ENCODE data around the gene INSC. TPM values are rescaled to one million over a fixed set of nuclear protein-coding genes. Genes with fewer than 3 reads are reported as not detected.
"Not testable (repeated sequence)": the region's sequence is repeated elsewhere in the genome, so short reads cannot be mapped to it uniquely, and the experiment has no call there.

INSC gene, protein sequence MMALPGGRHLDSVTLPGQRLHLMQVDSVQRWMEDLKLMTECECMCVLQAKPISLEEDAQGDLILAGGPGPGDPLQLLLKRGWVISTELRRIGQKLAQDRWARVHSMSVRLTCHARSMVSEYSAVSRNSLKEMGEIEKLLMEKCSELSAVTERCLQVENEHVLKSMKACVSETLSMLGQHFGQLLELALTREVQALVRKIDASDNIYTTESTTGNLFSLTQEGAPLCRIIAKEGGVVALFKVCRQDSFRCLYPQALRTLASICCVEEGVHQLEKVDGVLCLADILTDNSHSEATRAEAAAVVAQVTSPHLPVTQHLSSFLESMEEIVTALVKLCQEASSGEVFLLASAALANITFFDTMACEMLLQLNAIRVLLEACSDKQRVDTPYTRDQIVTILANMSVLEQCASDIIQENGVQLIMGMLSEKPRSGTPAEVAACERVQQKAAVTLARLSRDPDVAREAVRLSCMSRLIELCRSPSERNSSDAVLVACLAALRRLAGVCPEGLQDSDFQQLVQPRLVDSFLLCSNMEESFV
- 1 to 10 TPM in 10 of 12 donors, not detected in 2; 1.0 to 3.0 (median 1.4) TPM for polyA plus RNA-seq (ENCODE audit: insufficient read length in 12 of 12)
- long read RNA-seq, donor 1: 0 reads
- long read RNA-seq, donor 2: 0 reads
- long read RNA-seq, donor 3: 0 reads
- long read RNA-seq, donor 4, partial matches to known transcripts: 0 of 1 reads
- long read RNA-seq, donor 4, other reads (novel, unspliced or antisense): 0 of 1 reads
- long read RNA-seq, donor 5: 0 reads
- long read RNA-seq, donor 6: 0 reads
- long read RNA-seq, donor 7: 0 reads
- long read RNA-seq, donor 8, partial matches to known transcripts: 0 of 1 reads
- long read RNA-seq, donor 8, other reads (novel, unspliced or antisense): 0 of 1 reads
- long read RNA-seq, donor 9: 0 reads
- long read RNA-seq, donor 10: 0 reads
- long read RNA-seq, donor 11: 0 reads

DNA sequence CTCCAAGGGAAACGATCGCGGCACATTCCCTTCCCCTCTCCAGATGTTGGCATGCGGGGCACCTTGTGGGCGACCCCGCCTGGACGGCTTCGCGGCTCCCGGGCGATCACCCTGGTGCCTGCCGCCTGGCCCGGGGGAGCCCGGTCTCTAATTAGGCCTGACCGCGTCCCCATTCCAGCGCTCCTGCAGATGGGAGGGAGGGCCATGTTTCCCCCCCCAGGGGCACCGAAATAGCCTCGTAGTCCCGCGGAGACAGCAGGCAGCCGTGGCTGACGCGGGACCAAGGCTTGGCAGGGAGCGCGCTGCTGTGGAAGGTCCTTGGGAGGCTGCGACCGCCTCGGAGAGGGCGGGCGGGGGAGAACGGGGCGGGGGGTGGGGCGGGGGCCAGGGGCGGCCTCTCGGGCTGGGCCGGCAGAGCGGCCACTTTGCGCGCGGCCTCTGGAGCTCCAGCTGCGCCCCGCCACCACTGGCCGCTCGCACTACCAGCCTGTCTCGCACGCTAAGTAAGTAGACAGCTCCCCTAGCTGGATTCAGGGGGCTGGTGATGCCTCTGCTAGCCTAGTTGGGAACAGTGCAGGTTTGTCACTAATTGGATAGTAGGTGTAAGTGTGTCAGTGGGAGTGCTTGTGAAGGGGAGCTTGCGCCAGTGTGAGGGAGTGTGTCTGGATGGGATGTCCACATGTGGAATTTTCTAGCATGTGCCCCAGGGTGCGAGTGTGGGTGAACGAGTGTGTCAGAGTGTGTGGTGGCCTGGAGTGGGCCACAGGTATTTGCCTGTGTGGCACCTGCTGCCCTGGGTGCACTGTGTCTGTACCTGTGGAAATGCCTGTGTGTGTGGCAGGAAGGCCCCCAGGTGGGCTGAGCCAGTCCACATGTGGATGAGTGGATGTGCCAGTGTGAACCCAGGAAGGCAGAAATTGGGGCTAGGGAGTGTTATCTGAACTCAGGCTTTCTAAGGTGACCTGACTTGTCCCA, at the start of gene INSC:
INSC (plus strand) TSS at position 423 of the 975 bp plus-strand sequence. CDS start 34,252 bp downstream, outside the sequence.
- DNase-seq: peak; percentile 23

DNA sequence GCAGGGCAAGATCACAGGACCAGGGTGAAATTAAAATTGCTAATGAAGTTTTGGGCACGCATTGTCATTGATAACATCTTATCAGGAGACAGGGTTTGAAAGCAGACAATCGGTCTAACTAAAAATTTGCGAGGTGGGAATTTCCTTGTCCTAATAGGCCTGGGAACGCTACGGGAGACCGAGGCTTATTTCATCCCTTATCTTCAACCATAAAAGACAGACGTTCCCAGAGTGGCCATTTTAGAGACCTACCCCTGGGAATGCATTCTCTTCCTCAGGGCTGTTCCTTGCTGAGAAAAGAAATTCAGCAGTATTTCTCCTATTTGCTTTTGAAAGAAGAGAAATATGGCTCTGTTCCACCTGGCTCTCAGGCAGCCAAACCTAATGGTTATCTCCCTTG, 45.0 kb upstream of the INSC start:
- not testable (repeated sequence) for DNase-seq

DNA sequence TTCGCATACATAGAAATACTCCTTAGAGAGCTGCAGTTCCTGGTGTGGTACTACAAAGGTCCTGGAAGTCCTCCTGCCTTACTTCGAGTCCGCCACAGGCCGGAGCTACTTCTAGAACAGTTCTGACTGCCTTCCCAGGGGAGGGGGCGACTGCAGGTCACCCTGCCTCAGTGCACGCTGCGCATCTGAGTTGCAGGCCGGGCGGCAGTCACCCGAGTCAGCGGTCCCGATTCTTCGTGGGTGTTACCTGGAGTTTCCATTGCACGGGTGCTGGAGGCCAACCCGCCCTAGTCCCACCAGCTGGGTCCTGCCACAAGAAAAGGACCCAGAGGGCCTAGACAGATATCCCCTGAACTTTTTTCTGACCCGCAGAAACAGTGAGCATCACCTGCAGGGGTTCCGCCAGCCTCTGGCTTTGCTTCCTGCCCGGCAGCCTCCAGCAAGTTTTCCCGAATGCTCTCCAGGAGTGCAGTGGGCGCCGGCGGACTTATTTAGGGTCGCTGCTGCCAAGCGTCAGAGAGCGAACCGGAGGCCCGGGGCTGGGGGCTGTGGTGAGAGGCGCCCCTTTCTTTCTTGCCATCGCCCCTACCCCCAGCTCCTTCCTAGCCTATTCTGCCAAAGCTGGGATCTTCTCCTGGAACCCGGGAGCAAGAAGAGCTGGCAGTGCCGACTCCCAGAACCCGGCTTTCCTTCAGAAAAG, 43.0 kb upstream of the INSC start:
- no peak for DNase-seq

DNA sequence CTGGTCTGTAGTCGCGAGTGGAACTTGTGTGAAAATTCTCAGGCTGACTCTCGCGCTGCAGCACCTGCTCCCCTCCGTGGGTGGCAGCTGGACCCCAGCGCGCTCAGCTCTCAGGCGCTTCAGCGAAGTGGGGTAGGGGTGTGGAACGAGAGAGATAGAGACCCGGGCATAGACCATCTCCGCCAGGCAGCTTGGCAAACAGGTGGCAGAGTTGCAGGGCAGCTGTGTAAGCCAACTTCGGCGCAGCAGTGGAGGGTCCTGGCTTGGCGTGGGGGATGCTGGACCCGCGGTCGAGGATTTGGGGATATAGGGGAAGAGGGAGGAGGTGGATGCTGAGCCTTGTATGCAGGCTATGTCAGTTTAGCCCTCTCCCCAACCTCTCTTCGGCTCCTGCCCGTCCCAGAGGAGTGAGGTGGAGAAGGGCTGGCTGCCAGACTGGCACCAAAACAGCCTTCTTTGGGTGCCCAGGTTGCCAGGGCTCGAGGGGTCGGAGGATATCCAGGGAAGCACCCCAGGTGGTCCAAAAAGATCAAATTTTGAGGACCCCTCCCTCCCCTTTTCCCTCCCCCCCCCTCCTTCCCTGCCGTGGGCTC, 42.1 kb upstream of the INSC start:
- no peak for DNase-seq

DNA sequence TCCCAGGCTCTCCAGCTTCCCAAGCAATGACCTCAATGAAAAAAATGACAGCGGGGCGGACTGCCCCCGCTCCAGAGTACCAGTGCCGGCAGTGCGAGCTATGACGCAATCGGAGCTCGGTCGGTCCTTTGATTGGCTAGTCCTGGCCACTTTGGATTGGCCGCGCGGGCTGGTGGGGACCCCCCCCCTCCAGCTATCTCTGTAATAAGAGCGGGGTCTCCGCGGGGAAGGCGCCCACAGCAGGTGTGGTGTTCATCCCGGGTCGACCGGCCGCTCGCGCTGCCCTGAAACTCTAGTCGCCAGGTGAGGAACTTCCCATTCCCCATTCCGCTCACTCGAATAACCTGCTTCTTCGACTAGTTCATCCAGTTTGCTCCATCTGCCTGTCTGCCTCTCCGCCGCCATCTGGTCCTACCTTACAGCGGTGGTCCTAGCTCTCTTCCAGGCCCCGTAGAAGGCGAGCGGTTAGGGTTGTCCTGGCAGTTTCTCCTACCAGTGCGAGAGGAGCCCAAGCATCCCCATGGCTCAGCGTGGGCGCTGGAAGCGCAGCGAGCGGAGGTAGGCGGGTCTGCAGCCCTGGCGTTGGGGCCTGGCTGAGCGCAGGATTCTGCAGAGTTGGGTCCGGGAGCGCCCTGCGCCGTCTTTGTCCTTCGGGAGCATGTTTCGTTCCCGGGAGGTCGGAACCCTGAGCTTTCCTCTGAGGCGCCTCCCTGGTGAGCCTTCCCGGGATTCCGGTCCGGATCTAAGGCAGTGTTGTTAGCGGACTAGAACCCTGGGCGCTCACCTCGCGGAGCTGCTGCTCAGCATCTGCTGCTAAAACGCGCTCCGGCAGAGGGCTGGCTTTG, 41.1 kb upstream of the INSC start, which contains the start of gene CALCB:
CALCB (plus strand) TSS at position 233 of the 845 bp plus-strand sequence. CDS start 1,126 bp downstream, outside the sequence.
- no peak for DNase-seq

DNA sequence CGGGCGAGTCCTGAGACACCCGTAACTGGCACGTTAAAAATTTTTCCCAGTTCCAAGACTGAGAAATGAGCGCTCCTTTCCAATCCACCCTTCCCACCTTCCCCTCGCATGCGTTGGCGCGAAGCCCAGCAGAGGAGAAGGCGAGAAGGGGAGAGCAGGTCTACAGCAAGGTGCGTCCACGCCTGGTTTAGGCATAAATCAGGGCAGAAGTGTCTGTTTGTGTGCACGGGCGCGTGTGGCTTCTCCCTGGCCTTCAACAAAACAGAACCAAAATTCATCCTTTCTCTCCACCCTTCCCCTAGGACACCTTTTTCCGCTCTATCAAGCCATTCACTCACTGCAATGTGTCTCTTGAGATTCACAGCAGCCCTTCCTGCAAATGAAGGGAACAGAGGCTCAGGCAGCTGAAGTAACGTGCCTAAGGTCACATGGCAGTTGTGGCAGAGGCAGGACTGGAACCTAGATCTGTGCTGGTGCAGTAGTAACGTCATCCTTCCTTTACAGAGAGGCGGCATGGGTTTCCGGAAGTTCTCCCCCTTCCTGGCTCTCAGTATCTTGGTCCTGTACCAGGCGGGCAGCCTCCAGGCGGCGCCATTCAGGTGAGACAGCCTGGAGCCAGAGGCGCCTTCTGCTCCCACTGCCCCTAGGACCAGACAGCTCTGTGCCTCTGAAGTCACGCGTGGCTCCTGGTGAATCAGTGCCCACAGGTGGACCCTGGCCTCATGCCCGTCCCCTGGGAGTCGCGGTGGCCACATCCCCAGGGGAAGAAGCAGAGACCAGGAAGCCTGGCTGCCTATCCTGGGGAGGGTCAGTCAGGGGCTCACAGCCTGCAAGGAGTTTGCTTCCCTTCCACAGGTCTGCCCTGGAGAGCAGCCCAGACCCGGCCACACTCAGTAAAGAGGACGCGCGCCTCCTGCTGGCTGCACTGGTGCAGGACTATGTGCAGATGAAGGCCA, 40.2 kb upstream of the INSC start:
- DNase-seq: peak; percentile 58

DNA sequence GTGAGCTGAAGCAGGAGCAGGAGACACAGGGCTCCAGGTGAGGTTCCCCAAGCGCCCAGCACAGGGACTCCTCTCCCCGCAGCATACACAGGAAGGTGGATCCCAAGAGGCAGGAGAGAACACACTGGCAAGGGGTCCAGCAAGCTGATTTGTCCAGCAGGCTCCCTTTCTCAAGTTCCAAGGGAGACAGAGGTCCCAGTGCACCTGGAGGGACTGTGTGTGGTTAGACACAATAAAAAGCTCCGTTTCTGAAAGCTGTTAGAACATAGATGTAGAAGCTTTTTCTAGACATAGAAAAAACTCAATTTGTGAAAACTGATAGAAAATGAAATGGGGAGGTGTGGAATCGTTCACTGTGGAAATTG, 39.6 kb upstream of the INSC start:
- no peak for DNase-seq

DNA sequence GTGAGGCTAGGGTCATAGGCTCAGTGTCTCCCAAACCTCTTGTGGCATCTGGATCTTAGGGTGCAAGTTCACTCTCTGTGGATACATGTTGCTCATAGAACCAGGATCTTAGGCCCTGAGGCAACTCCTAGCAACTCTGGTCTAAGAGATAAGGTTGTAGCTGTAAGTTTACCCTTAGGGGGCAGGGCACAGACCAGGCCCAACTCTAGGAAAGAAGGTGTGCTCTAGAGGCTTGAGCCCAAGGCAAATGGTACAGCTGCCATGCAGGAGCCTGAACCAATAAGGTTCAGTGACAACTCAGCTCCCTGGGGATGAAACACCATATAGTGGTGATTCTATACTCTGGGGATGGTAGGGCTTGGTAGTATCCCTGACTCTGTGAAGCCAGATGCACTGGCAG, 23.5 kb upstream of the INSC start:
- DNase-seq: no peak

DNA sequence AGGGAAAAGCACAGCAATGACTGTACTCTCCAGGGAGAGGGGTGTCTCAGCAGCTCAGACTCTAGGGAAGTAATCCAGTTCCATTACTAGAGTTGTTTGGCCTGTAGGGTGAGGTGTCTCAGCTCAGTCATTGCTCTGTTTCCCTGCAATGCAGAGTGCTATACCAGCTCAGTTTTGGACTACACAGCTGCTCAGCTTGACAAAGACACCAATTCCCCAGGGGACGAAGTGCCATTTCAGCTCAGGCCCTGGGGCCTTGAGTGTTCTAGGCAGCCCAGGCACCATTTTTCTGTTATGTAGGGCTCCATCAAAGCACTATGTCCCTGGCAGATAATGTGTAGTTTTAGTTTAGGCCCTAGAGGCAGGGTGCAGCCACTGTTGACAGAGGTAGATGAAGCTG, 23.1 kb upstream of the INSC start:
- DNase-seq: no peak

DNA sequence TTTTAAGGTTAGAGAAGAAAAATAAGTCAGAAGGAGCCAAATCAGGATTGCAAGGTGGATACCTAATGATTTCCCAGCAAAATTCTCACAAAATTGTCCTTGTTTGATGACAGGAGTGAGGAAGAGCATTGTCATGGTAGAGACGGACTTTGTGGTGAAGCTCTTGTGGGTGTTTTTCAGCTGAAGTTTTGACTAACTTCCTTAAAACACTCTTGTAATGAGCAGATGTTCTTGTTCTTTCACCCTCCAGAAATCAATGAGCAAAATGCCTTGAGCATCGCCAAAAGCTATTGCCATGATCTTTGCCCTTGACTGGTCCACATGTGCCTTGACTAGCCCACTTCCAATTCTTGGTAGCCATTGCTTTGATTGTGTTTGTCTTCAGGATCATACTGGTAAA, 21.3 kb upstream of the INSC start:
- DNase-seq: no peak

DNA sequence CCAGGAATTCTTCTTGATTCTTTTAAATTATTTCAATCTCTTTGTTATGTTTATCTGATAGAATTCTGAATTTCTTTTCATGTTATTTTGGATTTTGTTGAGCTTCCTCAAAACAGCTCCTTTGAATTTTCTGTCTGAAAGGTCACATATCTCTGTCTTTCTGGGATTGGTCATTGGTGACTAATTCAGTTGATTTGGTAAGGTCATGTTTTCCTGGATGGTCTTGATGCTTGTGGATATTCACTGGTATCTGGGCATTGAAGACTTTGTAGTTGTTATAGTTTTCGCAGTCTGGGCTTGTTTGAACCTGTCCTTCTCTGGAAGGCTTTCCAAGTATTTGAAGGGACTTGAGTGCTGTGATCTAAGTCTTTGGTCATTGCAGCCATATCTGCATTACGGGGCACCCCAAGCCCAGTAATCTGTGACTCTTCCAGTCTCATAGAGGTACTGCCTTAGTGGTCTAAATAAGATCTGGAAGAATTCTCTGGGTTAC, 18.9 kb upstream of the INSC start:
- DNase-seq: no peak

DNA sequence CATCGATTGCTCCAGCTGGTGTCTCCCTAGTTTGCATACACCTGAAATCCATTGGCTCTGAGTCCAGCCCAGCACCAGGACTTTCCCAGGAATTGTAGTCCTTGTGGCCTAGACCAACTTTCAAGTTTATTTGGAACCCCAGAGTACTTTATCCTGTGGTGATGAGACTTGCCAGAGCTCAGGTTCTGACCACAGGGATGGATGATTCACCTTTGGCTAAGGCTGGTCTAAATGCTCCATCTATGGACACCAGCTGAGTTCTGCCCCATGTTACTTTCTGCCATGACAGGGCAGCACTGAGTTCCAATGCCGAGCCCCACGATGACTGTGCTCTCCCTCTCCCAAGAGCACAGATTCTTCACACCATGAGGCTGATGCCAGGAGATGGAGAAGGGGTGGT, 17.3 kb upstream of the INSC start:
- DNase-seq: no peak

DNA sequence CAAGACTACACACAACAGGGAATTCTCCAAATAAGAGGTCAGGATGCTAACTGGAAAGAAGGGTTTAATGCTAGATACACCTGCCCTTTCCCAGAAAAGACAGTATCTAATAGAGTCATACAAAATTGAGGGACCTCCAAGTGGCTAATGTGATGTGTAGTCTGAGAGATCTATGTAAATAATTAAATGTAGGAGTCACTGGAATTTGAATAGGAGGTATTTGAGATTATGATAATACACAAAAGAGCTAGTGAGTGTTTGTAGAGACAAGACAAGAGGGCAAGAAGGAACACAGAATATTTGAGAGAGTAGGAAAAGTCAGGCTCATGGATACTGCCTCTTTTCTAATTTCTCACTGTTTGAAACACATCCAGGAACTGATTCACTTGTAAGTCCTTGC, 15.5 kb upstream of the INSC start:
- no peak for DNase-seq

DNA sequence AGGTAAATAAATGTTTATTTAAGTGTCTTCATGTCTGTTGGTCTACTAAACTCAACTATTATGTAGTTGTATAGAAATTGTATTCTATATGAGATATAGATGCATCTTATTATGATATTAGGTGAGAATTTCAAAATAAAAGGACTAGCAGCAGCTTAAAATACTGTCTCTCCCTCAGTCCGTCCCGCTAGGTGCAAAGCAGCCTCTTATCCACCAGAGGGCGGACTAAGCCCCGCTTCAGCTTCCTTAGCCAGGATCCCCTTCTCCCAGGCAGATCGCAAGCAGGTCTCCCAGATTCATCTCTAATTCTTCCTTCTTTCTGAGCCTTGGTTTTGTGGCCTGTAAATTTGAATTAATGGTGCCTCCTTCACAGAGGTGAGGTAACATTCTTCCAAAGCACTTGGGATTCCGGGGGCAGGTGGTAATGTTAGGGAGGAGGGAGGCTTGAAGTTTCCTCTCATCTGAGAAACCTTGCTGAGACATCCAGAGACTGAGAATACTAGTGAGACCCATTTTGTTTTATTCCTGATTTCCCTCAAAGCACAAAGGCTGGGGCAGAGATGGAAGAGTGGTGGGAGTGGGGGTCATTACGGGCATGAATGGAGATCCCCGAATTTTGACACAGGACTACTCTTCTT, 13.5 kb upstream of the INSC start:
- DNase-seq: peak; percentile 70

DNA sequence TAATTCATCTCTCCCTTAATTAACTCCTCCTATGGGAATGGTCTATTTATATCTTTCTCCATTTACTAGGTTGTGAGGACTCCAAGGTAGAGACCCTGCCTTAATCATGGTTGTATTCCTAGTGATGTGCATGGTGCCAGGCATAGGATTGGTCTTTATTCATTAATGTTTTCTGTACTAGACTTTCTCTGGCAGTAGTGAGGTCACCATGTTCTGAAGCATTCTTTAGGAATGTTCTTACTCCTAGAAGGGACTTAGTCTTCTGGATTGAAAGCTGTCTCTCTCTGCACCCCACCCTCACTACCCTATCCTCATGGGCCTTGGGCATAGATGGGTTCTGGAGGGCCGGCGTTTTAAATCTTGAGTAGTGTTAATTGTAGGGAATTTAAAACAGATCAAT, 10.6 kb upstream of the INSC start:
- no peak for DNase-seq

DNA sequence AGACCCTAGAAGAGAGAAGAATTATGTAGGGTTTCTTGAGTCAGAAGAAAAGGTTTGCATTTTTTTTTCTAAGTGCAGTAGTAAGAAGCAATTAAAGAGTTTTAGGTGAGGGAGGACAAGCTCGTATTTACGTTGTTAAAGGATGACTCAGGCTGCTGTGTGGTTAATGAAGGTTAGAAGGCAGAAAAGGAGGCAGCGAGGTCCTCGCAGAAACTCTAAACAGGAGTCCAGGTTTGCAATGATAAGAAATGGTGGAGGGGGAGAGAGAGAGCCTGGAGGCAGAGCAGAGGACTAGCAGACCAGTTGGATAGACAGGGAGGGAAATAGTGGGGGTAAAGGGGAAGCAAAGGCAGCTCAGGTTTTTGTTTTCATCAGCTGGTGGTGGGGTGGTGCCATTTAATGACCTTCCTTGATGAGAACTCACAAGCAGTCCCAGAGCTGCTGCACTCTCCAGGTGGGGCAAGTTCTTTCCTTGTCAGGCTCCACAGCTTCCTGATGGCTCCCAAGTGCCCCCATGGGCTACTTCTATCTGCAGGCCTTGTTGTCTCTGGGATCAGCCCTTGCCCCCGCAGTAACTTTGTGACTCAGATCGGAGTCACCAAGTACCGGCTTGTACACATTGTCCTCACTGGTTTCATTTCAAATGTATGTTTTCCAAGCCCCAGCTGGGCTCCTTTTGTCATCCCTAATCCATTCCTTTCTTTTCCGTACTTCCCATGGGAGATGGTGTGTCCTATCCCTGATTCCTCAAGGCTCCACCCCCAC, 8.3 kb upstream of the INSC start:
- DNase-seq: no peak

All from muscle of arm (tissue), 14 donors.